SIG-M5 treated with dmso at 0.1 percent for 504 hours (cell line): ENCODE data around the gene WNK2.

Source experiments
- DNase-seq: peaks from one replicate; lab custom pipeline; 2025; ENCODE audit not compliant: unreplicated experiment; lab: John Stamatoyannopoulos, UW

Gene WNK2

GRCh38 chr9:93161786-93162562 lies 22.0 kb upstream of the WNK2 start:
- no peak for DNase-seq

DNA sequence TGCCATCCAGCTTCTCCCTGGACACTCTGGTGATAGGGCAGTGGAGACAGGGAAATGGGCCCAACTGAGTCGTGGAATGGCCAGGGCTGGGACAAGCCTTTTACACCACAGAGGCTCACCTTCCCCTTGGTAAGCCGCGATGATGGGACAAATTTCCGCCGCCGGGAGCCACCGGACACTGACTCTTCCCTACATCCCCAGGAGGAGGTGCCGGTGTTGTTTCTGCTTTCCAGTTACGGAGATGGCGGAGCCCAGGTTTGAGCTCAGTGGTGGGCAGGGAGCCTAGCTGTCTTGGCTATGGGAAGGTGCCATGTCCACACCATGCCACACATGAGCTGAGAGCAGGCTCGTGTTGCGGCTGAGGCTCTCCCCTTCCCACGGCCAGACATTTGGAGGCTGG lies 19.9 kb upstream of the WNK2 start:
- no peak for DNase-seq

DNA sequence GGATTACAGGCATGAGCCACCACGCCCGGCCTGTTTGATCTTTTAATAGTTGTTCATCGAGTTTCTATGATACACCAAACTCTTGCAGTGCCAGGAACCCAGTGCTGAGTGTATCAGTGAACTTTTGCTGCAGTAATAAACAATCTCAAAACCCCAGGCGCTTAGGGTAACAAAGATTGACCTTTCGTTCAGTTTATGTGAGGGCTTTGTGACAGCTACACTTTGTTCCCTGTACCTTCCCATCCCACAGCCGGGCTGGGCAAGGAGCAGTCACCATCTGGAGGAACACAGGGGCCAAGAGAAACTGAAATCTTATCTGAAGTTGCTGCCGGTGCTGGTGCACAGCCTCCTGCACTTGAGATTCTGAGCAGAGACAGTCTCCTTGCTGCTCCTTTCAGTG lies 17.2 kb upstream of the WNK2 start:
- no peak for DNase-seq

- DNase-seq, result no peak
These were observed 16.8 kb upstream of the WNK2 start for GRCh38 chr9:93167185-93167584.

GRCh38 chr9:93167838-93168237 lies 16.1 kb upstream of the WNK2 start:
- no peak for DNase-seq

GRCh38 chr9:93168581-93168980 lies 15.4 kb upstream of the WNK2 start:
- no peak for DNase-seq

- no peak for DNase-seq
These were observed 14.5 kb upstream of the WNK2 start for GRCh38 chr9:93169444-93169843.

DNA sequence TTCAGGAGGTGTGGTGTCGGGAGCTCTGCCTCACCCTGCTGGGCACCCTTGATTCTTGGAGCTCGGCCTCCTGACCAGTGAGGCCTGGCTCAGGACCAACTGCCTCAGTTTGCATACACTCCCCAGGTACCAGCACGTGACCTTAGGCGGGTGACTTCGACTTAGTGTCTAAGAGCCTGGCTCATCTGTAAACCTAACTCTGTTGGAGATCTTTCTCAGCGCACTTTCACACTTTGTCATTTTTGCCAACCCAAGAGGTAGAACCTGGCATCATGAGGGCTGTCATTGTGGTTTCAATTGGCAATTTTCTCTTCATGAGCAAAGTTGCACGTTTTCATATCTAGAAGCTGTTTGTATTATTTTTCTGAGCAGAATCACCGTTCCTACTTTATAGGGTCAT lies 13.4 kb upstream of the WNK2 start:
- DNase-seq, result no peak

DNA sequence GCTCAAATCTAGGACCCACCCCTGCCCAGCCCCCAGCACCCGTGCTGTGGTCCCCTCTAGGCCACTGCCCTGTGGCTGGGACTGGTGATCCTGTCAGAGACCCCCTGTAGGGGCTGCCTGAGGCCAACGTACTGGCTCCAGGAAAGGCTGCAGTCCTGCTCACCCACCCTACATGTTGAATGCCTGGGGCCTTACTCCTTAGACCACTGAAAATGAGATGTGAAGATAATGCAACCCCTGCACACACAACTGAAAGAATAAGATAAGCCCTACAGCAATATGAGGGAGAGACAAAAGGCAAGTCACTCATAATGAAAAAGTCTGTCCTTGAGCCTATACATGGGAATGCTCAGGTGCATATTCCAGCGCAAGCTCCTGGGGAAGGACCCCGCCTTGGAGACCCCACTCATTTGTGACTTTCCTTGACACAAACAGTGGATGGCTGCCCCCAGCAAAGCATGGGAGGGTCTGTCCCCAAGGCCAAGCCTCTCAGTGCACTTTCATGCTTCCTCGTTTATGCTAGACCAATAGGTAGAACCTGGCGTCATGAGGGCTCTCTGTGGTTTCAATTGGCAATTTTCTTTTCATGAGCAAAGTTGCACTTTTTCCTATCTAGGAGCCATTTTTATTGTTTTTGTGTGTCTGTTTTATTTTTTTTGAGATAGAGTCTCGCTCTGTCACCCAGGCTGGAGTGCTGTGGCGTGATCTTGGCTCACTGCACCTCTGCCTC lies 12.5 kb upstream of the WNK2 start:
- no peak for DNase-seq

DNA sequence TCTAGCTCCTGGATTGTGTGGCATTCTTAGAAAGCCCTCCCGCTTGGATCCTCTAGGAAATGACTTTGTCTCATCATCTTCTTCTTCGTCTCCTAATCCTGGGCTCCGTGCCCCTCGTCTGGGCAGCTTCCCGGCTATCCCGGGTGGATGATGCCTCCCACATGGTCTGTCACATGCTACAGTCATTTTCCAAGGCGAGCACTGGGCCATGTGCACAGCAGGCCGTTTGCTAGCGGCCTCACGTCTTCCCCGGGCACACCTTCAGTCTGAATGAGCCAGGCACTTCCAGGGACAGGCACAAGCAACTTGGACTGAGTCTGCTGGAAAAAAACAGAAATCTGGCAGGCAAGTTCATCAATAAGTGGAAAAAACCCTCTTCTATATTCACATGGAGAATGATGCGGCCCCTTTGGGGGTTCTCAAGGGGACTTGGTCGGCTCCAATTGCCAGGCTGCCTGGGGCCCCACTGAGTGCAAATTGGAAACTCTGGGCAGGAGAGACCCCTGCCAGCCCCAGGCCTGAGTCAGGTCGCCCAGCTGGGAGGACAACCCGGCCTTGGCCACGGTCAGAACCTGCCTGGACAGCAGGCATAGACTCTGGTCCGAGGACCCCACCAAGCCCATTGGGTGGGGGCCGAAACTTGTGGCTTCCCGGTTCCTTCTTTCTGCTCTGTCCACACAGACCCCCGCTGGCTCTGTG lies 11.1 kb upstream of the WNK2 start:
- no peak for DNase-seq

- no peak for DNase-seq
These were observed 10.4 kb upstream of the WNK2 start for GRCh38 chr9:93173365-93174051.

DNA sequence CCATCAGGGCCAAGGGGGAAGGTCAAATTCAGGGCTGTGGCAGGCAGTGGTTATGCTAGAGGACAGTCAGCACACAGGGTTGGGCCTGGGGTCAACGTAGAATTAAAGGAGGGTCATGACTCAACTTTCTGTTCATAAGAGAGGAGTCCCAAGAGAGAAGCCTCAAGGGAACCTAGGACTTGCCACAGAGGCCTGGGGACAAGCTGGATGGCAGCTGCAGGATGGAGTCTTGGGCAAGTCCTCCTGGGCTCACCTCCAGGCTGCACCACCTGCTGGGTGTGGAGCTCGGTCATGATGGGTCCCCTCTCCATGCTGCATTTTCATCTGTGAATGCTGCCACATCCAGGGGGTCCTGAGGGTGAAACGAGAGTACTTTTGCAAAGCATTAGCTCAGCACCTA lies 9.0 kb upstream of the WNK2 start:
- no peak for DNase-seq

GRCh38 chr9:93177676-93178075 lies 6.3 kb upstream of the WNK2 start:
- no peak for DNase-seq

DNA sequence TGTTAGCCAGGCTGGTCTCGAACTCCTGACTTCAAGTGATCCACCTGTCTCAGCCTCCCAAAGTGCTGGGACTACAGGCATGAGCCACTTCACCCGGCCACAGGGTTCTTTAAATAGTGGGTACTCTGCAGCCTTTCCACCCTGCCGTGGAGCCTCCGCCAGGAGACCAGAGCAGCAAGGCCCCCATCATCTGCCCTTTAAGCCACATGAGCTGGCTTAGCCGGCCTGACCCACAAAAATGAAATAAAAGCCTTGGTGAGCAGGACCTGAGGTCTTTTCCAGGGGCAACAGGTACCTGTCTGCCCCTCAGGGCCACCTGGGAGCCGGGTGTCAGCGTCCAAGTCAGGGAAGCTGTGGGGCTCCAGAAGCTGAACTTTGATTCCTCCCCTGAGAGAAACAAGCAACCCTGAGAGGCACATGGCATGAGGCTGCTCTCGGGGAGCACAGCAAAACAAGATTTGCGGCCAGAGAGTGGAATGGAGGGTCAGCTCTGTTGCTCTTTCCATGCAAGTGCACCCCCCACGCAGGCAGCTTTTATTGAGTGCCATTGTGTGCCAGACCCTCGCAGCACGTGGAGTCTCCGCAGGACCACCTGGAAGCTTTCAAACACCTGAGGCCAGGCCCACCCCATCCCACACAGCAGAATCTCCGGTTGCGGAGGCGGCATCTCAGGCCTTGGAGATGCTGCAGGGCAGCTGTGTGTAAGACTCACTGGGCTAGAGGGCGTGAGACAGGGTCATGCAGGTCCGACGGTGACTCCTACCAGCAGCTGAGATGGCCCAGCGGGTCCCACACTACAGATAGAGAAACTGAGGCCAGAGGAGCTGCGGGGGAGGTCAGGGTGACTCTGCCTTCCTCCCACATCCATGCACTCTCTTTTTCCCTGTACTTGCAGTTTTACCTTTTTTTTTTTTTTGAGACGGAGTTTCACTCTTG lies 4.8 kb upstream of the WNK2 start:
- DNase-seq, result no peak

DNA sequence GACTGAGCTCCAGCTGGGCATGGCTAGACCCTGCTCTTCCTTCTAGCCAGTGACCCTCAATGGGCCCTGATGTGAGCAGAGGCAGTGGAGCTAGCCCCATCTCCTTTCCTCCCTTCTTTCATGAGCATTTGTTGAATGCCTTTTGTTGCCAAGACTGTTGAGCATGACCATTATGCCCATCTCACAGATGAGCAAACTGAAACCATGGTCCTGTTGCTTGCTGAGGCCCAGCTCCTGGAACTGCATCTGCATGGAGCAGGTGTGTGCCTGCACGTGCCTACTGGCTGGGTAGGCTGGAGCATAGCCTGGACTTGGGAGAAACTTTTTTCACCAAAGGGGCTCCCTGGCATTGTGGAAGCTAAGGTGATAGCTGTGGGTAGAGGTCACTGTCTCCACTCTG lies 3.0 kb upstream of the WNK2 start:
- no peak for DNase-seq

GRCh38 chr9:93181672-93182435 lies 2.1 kb upstream of the WNK2 start:
- no peak for DNase-seq

- DNase-seq, result no peak
These were observed 1.4 kb upstream of the WNK2 start for GRCh38 chr9:93182572-93182971.

GRCh38 chr9:93183131-93183662 lies 742 bp upstream of the WNK2 start:
- DNase-seq, result no peak
